Mesothelial cell of epicardium (in vitro differentiated cells): ENCODE data around the gene USP13. TPM values are rescaled to one million over a fixed set of nuclear protein-coding genes. Genes with fewer than 3 reads are reported as not detected.

Experiments
- DNase-seq, 2 experiments: peaks; one replicate each; pipeline ENCODE4 v3.0.0; 2021; ENCODE audit warnings: low spot score in 2 of 2; ENCODE audit not compliant: unreplicated experiment in 2 of 2
- H3K27ac Mint-ChIP-seq: 2 replicates; pipeline ENCODE4 v1.8.0; 2021; ENCODE audit warnings: mixed read lengths
- H3K27me3 Mint-ChIP-seq: 2 replicates; pipeline ENCODE4 v1.8.0; 2021; ENCODE audit warnings: low read depth, mixed read lengths
- H3K36me3 Mint-ChIP-seq: 2 replicates; pipeline ENCODE4 v1.8.0; 2021; ENCODE audit warnings: mixed read lengths
- H3K4me1 Mint-ChIP-seq: 2 replicates; pipeline ENCODE4 v1.8.0; 2021; ENCODE audit warnings: mixed read lengths
- H3K4me3 Mint-ChIP-seq: 2 replicates; pipeline ENCODE4 v1.8.0; 2021; ENCODE audit warnings: mild to moderate bottlenecking, moderate library complexity, mixed read lengths
- H3K9me3 Mint-ChIP-seq: 2 replicates; pipeline ENCODE4 v1.8.0; 2021; ENCODE audit warnings: mixed read lengths
- total RNA-seq: library from RNA; stranded (reverse); gene quantifications from 3 replicates; pipeline ENCODE4 v1.2.1, GENCODE V29; 2021
- TF ChIP-seq, protein P1 (sequence below): fragments of 200-600 bp; sonication (generic); IDR thresholded peaks from one replicate; pipeline ENCODE4 v1.5.0; 2021; ENCODE audit warnings: antibody characterized with exemption; ENCODE audit not compliant: unreplicated experiment

Gene USP13
- total RNA-seq, 1 donor from 2014 or later: 11.3 TPM

DNA sequence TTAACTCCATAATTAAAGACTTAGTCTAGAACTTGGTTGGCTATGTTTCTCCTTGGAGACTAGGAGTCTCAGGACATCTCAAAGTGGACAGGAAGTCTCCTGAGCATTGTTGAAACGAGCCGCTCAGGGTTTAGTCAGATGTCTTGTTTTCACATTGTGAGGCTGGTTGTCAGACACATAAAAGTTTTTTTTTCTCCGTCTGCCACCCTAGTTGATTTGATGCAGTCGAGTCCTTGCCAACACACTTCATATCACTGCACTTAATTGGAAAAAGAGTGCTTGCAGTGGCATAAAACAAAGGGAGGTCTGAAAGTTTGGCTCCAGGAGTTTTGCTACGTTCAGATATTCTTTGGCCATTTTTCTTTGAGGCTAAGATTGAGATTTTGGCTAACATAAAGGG is 92.9 kb downstream of the USP13 start:
- no peak for DNase-seq
- Mint-ChIP-seq H3K4me3 (no peak overlapping the region), H3K27me3 (no peaks in the 10 kb centered on the region), H3K36me3 (peaks cover 12% of the 10 kb centered on the region), H3K9me3 (no peaks in the 10 kb centered on the region), H3K4me1 (no peaks in the 10 kb centered on the region), H3K27ac (no peak overlapping the region)
- TF ChIP-seq, protein P1, sequence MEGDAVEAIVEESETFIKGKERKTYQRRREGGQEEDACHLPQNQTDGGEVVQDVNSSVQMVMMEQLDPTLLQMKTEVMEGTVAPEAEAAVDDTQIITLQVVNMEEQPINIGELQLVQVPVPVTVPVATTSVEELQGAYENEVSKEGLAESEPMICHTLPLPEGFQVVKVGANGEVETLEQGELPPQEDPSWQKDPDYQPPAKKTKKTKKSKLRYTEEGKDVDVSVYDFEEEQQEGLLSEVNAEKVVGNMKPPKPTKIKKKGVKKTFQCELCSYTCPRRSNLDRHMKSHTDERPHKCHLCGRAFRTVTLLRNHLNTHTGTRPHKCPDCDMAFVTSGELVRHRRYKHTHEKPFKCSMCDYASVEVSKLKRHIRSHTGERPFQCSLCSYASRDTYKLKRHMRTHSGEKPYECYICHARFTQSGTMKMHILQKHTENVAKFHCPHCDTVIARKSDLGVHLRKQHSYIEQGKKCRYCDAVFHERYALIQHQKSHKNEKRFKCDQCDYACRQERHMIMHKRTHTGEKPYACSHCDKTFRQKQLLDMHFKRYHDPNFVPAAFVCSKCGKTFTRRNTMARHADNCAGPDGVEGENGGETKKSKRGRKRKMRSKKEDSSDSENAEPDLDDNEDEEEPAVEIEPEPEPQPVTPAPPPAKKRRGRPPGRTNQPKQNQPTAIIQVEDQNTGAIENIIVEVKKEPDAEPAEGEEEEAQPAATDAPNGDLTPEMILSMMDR: no peak

GRCh38 chr3:179750720-179751328 is 98.0 kb downstream of the USP13 start:
- no peaks in the 10 kb centered on the region for H3K4me1 Mint-ChIP-seq
- H3K4me3 Mint-ChIP-seq: no peak overlapping the region
- H3K27ac Mint-ChIP-seq: no peak overlapping the region
- TF ChIP-seq, protein P1: peak; percentile 28
- no peaks in the 10 kb centered on the region for H3K9me3 Mint-ChIP-seq
- no peaks in the 10 kb centered on the region for H3K27me3 Mint-ChIP-seq
- H3K36me3 Mint-ChIP-seq: peaks cover 6% of the 10 kb centered on the region
- no peak for DNase-seq

DNA sequence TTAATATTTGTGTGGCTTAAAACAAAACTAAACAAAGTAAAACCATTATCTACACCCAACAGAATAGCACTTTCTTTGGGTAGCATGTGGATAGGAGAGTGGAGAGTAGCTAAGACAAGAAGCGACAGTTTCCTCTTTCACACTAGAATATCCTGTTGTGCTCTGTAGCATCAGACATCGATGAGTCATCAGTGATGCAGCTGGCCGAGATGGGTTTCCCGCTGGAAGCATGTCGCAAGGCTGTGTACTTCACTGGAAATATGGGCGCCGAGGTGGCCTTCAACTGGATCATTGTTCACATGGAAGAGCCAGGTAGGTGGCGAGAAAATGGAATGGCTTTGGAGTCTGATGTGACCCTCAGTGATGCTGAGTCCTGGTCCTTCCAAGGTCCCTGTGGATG is 108.1 kb downstream of the USP13 start:
- Mint-ChIP-seq H3K4me1 (peaks cover 2% of the 10 kb centered on the region), H3K4me3 (no peak overlapping the region), H3K36me3 (peaks cover 50% of the 10 kb centered on the region), H3K9me3 (peaks cover 12% of the 10 kb centered on the region), H3K27ac (no peak overlapping the region), H3K27me3 (no peaks in the 10 kb centered on the region)
- TF ChIP-seq, protein P1: no peak
- DNase-seq: no peak

- Mint-ChIP-seq H3K4me3 (no peak overlapping the region), H3K9me3 (peaks cover 12% of the 10 kb centered on the region), H3K36me3 (peaks cover 33% of the 10 kb centered on the region), H3K27ac (no peak overlapping the region), H3K27me3 (no peaks in the 10 kb centered on the region), H3K4me1 (peaks cover 2% of the 10 kb centered on the region)
- no peak for DNase-seq
- TF ChIP-seq, protein P1: no peak
These were observed 112.6 kb downstream of the USP13 start for GRCh38 chr3:179765396-179765795.

DNA sequence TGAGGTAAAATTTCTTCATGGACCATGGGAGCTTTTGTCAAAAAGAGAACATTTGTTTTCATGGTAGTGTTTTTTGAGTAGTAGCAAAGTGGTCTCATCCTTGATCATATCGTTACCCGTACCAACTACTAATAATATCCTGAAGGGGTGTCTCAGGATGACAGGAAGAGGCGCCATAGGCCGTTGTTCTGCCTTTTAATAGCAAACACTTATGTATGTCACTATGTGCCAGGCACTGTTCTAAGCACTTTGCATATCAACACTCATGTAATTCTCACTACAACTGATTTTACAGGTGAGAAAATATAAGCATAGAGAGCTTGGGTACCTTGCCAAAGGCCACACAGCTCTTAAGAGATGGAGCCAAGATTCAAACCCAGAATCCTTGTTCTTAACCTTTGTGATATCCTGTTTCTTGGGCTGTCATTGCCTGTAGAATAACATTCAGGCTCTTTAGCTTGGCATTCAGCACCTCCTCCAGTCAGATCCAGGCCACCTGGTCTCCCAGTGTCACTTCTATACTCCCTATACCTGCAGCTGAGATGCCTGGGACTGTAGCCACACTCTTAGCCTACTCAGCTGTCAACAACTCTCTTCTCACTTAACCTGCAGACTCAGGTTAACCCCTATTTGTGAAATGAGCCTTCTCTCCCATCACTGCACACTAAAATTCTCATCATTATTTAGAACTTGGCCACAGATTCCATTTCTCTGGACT is 113.7 kb downstream of the USP13 start:
- TF ChIP-seq, protein P1: no peak
- Mint-ChIP-seq H3K27me3 (no peaks in the 10 kb centered on the region), H3K27ac (no peak overlapping the region), H3K4me3 (no peak overlapping the region), H3K4me1 (peaks cover 2% of the 10 kb centered on the region), H3K9me3 (peaks cover 5% of the 10 kb centered on the region), H3K36me3 (peaks cover 24% of the 10 kb centered on the region)
- no peak for DNase-seq
